H1 (cell line): ENCODE data around the gene ANKRD29. TPM values are rescaled to one million over a fixed set of nuclear protein-coding genes. Genes with fewer than 3 reads are reported as not detected.

ENCODE experiments used
- SRF ChIP-seq: IDR thresholded peaks from 2 replicates; pipeline ENCODE4 v1.6.1; 2011; ENCODE audit warnings: mild to moderate bottlenecking, low read depth, low read length, moderate library complexity
- polyA plus RNA-seq, 7 experiments: library from polyadenylated mRNA; depleted of rRNA in 3 of 7; stranded (reverse) in 5 of 7; unstranded in 2 of 7; fragments of >200 nt in 5 of 7; fragments of 200-250 nt in 2 of 7; gene quantifications; 1 replicate in 5 of 7; 2 replicates in 1 of 7; 4 replicates in 1 of 7; pipeline versions ENCODE4 v1.2.1 to v1.2.3, GENCODE V29; 2011 to 2013; ENCODE audit warnings: missing spikeins in 2 of 7, mixed read lengths in 2 of 7
- total RNA-seq: library from RNA; stranded (reverse); fragmentation: NEBNext Ultra II Directional; extraction: Animal tissue kit (Norgen Biotek cat#: 25700); gene quantifications from 2 replicates; pipeline ENCODE4 v1.2.1, GENCODE V29; 2021
- TF ChIP-seq, protein P1 (sequence below): fragments of 300-600 bp; sonication (generic); IDR thresholded peaks from 2 replicates; pipeline ENCODE4 v1.7.1; 2012; ENCODE audit warnings: low read length, moderate library complexity, mild to moderate bottlenecking, inconsistent platforms; ENCODE audit not compliant: insufficient replicate concordance

The ANKRD29 gene
- total and polyA plus RNA-seq, 2 of the 8 experiments (the other 6 are each of a cell fraction or from before 2014, with no cell fraction given), result 3.0 to 7.3 TPM

DNA sequence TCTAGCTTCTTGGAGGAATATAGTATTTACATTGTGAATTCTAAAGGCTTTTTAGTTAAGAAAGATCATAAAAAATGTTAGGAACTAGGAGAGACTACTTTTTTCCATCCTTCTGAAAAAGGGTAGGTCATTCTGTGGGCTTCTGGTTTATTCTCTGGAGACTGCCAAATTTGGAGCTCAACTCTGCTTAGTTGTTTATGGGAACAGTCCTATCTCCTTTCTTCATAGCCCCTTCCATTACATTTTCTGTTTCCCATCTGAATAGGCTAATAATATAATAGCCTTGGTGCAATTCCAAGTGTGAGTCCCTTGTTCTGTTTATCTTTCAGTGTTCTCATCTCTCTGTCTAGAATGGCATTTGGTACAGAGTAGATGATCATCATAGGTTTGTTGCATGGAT is 42.1 kb upstream of the ANKRD29 start (continued):
- TF ChIP-seq, protein P1, sequence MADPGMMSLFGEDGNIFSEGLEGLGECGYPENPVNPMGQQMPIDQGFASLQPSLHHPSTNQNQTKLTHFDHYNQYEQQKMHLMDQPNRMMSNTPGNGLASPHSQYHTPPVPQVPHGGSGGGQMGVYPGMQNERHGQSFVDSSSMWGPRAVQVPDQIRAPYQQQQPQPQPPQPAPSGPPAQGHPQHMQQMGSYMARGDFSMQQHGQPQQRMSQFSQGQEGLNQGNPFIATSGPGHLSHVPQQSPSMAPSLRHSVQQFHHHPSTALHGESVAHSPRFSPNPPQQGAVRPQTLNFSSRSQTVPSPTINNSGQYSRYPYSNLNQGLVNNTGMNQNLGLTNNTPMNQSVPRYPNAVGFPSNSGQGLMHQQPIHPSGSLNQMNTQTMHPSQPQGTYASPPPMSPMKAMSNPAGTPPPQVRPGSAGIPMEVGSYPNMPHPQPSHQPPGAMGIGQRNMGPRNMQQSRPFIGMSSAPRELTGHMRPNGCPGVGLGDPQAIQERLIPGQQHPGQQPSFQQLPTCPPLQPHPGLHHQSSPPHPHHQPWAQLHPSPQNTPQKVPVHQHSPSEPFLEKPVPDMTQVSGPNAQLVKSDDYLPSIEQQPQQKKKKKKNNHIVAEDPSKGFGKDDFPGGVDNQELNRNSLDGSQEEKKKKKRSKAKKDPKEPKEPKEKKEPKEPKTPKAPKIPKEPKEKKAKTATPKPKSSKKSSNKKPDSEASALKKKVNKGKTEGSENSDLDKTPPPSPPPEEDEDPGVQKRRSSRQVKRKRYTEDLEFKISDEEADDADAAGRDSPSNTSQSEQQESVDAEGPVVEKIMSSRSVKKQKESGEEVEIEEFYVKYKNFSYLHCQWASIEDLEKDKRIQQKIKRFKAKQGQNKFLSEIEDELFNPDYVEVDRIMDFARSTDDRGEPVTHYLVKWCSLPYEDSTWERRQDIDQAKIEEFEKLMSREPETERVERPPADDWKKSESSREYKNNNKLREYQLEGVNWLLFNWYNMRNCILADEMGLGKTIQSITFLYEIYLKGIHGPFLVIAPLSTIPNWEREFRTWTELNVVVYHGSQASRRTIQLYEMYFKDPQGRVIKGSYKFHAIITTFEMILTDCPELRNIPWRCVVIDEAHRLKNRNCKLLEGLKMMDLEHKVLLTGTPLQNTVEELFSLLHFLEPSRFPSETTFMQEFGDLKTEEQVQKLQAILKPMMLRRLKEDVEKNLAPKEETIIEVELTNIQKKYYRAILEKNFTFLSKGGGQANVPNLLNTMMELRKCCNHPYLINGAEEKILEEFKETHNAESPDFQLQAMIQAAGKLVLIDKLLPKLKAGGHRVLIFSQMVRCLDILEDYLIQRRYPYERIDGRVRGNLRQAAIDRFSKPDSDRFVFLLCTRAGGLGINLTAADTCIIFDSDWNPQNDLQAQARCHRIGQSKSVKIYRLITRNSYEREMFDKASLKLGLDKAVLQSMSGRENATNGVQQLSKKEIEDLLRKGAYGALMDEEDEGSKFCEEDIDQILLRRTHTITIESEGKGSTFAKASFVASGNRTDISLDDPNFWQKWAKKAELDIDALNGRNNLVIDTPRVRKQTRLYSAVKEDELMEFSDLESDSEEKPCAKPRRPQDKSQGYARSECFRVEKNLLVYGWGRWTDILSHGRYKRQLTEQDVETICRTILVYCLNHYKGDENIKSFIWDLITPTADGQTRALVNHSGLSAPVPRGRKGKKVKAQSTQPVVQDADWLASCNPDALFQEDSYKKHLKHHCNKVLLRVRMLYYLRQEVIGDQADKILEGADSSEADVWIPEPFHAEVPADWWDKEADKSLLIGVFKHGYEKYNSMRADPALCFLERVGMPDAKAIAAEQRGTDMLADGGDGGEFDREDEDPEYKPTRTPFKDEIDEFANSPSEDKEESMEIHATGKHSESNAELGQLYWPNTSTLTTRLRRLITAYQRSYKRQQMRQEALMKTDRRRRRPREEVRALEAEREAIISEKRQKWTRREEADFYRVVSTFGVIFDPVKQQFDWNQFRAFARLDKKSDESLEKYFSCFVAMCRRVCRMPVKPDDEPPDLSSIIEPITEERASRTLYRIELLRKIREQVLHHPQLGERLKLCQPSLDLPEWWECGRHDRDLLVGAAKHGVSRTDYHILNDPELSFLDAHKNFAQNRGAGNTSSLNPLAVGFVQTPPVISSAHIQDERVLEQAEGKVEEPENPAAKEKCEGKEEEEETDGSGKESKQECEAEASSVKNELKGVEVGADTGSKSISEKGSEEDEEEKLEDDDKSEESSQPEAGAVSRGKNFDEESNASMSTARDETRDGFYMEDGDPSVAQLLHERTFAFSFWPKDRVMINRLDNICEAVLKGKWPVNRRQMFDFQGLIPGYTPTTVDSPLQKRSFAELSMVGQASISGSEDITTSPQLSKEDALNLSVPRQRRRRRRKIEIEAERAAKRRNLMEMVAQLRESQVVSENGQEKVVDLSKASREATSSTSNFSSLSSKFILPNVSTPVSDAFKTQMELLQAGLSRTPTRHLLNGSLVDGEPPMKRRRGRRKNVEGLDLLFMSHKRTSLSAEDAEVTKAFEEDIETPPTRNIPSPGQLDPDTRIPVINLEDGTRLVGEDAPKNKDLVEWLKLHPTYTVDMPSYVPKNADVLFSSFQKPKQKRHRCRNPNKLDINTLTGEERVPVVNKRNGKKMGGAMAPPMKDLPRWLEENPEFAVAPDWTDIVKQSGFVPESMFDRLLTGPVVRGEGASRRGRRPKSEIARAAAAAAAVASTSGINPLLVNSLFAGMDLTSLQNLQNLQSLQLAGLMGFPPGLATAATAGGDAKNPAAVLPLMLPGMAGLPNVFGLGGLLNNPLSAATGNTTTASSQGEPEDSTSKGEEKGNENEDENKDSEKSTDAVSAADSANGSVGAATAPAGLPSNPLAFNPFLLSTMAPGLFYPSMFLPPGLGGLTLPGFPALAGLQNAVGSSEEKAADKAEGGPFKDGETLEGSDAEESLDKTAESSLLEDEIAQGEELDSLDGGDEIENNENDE, result no peak
- no peak for TF ChIP-seq SRF
- TF ChIP-seq, all 59 proteins: peak for 0
